HCT116 (cell line): ENCODE measurements around the gene CRLF3.

Experiments
- CTCF ChIP-seq, 3 experiments: fragments of 200-600 bp in 1 of 3; sonication (generic) in 1 of 3; IDR thresholded peaks in 2 of 3; conservative IDR thresholded peaks in 1 of 3; 2 replicates each; pipeline ENCODE4 v1.5.1; 2012 to 2017; ENCODE audit warnings: low read depth in 2 of 3, low read length in 2 of 3, antibody characterized with exemption in 1 of 3, borderline replicate concordance in 1 of 3, control low read depth in 1 of 3, mild to moderate bottlenecking in 1 of 3, mixed read lengths in 1 of 3, mixed run types in 1 of 3, moderate library complexity in 1 of 3; ENCODE audit not compliant: insufficient read depth in 1 of 3
- POLR2A ChIP-seq: IDR thresholded peaks from 2 replicates; pipeline ENCODE4 v1.7.0; 2011; ENCODE audit warnings: borderline replicate concordance; ENCODE audit not compliant: insufficient read depth, insufficient read length; ENCODE audit errors: extremely low read depth

- TF ChIP-seq POLR2A (no peak), CTCF (IDR thresholded peaks at IDR 0.05 in 2 of 3, conservative IDR thresholded peaks at IDR 0.05 in 1 of 3; ENCODE audit: borderline replicate concordance in 1 of 3, insufficient read depth in 1 of 3, low read depth in 2 of 3, low read length in 2 of 3) (no peak)
Measured at GRCh38 chr17:30824002-30824355, 513 bp downstream of the CRLF3 start.
